ENCODE data around the gene ESAM.

GRCh38 chr11:124751391-124751740 is 10.7 kb downstream of the ESAM start:
- no peak for TF ChIP-seq GATA3 (IDR thresholded peaks at IDR 0.05; ENCODE audit: low read depth, low read length)
- TF ChIP-seq GATA2 (IDR thresholded peaks at IDR 0.05; ENCODE audit: low read depth, low read length) = no peak
